Fibroblast of lung (primary cell): Measurements from ENCODE around the gene PDCD4. TPM values are rescaled to one million over a fixed set of nuclear protein-coding genes. Genes with fewer than 3 reads are reported as not detected.

Experiments used
- DNase-seq, 2 donors: peaks; one replicate each; pipeline versions ENCODE4 v3.0.0 to v3.0.0-alpha.2; 2010; ENCODE audit warnings: low read depth in 2 of 2
- H2AFZ ChIP-seq: 2 replicates; pipeline ENCODE4 v1.5.1; 2012; ENCODE audit warnings: low read length, control low read depth, inconsistent platforms
- H3K27ac ChIP-seq: 2 replicates; pipeline ENCODE4 v1.5.1; 2011; ENCODE audit warnings: low read length, control low read depth; ENCODE audit not compliant: insufficient read depth
- H3K27me3 ChIP-seq: 2 replicates; pipeline ENCODE4 v1.5.1; 2011; ENCODE audit warnings: mild to moderate bottlenecking, low read length; ENCODE audit not compliant: control insufficient read depth, insufficient read depth
- H3K36me3 ChIP-seq: 2 replicates; pipeline ENCODE4 v1.5.1; 2011; ENCODE audit warnings: low read length; ENCODE audit not compliant: control insufficient read depth, insufficient read depth
- H3K4me1 ChIP-seq: 2 replicates; pipeline ENCODE4 v1.5.1; 2011; ENCODE audit warnings: low read length; ENCODE audit not compliant: control insufficient read depth, insufficient read depth; ENCODE audit errors: extremely low read depth
- H3K4me2 ChIP-seq: 2 replicates; pipeline ENCODE4 v1.5.1; 2011; ENCODE audit warnings: low read length, control low read depth; ENCODE audit not compliant: insufficient read depth; ENCODE audit errors: extremely low read depth
- H3K4me3 ChIP-seq, 4 experiments: fragments of 200-600 bp in 1 of 4; sonication (generic) in 1 of 4; replicated peaks in 1 of 4; 2 replicates each; pipeline ENCODE4 v1.5.1; 2011 to 2016; ENCODE audit warnings: low read length in 4 of 4, low read depth in 3 of 4, mild to moderate bottlenecking in 3 of 4, control low read depth in 2 of 4, inconsistent platforms in 1 of 4, mixed read lengths in 1 of 4; ENCODE audit not compliant: insufficient read depth in 1 of 4; ENCODE audit errors: control extremely low read depth in 1 of 4
- H3K79me2 ChIP-seq: 2 replicates; pipeline ENCODE4 v1.5.1; 2012; ENCODE audit warnings: mild to moderate bottlenecking, low read length, inconsistent platforms; ENCODE audit not compliant: control insufficient read depth, insufficient read depth
- H3K9ac ChIP-seq: 2 replicates; pipeline ENCODE4 v1.5.1; 2011; ENCODE audit warnings: mild to moderate bottlenecking, low read length, control low read depth; ENCODE audit not compliant: insufficient read depth
- H3K9me3 ChIP-seq: 2 replicates; pipeline ENCODE4 v1.5.1; 2012; ENCODE audit warnings: low read depth, low read length; ENCODE audit not compliant: control insufficient read depth, insufficient read depth
- H4K20me1 ChIP-seq: 2 replicates; pipeline ENCODE4 v1.5.1; 2011; ENCODE audit warnings: low read length; ENCODE audit not compliant: control insufficient read depth, insufficient read depth; ENCODE audit errors: extremely low read depth
- CTCF ChIP-seq, 2 donors: IDR thresholded peaks in 1 of 2; conservative IDR thresholded peaks in 1 of 2; 1 replicate in 1 of 2; 2 replicates in 1 of 2; pipeline ENCODE4 v1.5.1; 2011 to 2012; ENCODE audit warnings: low read length in 2 of 2, control low read depth in 1 of 2, inconsistent platforms in 1 of 2, low read depth in 1 of 2, mild to moderate bottlenecking in 1 of 2
- EZH2 ChIP-seq: IDR thresholded peaks from 2 replicates; pipeline ENCODE4 v1.5.1; 2012; ENCODE audit warnings: low read length, control low read depth, mild to moderate bottlenecking; ENCODE audit errors: missing control alignments
- polyA plus RNA-seq, 2 donors: library from polyadenylated mRNA; depleted of rRNA in 1 of 2; stranded (reverse) in 1 of 2; unstranded in 1 of 2; fragments of >200 nt; gene quantifications; 2 replicates each; pipeline ENCODE4 v1.2.1, GENCODE V29; 2011 to 2012; ENCODE audit warnings: missing spikeins in 1 of 2
- total RNA-seq: library from RNA; depleted of rRNA; stranded (reverse); fragments of >200 nt; gene quantifications from 2 replicates; pipeline ENCODE4 v1.2.1, GENCODE V29; 2014

Gene PDCD4
- total and polyA plus RNA-seq, 2 donors (not counting 1 experiment from before 2014, with no cell fraction given): 54.6 to 83.7 TPM

- H3K27ac ChIP-seq: no peak overlapping the region
- no peak overlapping the region for H3K4me3 ChIP-seq
- no peaks in the 10 kb centered on the region for H3K36me3 ChIP-seq
- no peak overlapping the region for H2AFZ ChIP-seq
- H4K20me1 ChIP-seq: no peaks in the 10 kb centered on the region
- no peaks in the 10 kb centered on the region for H3K27me3 ChIP-seq
- peaks cover 2% of the 10 kb centered on the region for H3K4me1 ChIP-seq
- H3K4me2 ChIP-seq: no peak overlapping the region
- no peak for TF ChIP-seq CTCF (conservative IDR thresholded peaks at IDR 0.05 in 1 of 2, IDR thresholded peaks at IDR 0.05 in 1 of 2; ENCODE audit: low read depth in 1 of 2, low read length in 2 of 2)
- no peak for TF ChIP-seq EZH2
- DNase-seq: no peak
- H3K79me2 ChIP-seq: no peaks in the 10 kb centered on the region
- no peaks in the 10 kb centered on the region for H3K9me3 ChIP-seq
- no peak overlapping the region for H3K9ac ChIP-seq
These were observed 14.4 kb downstream of the PDCD4 start for GRCh38 chr10:110885932-110886674.

DNA sequence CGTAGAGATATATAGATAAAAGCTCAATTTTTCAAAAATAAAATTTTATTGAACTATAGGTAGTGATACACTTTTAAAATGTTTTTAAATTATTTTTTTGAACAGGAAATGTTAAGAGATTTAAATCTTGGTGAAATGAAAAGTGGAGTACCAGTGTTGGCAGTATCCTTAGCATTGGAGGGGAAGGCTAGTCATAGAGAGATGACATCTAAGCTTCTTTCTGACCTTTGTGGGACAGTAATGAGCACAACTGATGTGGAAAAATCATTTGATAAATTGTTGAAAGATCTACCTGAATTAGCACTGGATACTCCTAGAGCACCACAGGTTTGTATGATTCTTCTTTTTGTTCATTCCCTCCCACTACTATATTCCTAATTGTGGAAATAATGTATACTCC lies 15.8 kb downstream of the PDCD4 start:
- Histone ChIP-seq H3K4me2 (no peak overlapping the region), H3K9ac (no peak overlapping the region), H3K4me3 (no peak overlapping the region), H3K27ac (no peak overlapping the region), H3K79me2 (no peaks in the 10 kb centered on the region), H3K27me3 (no peaks in the 10 kb centered on the region), H4K20me1 (no peaks in the 10 kb centered on the region), H2AFZ (no peak overlapping the region), H3K36me3 (no peaks in the 10 kb centered on the region), H3K9me3 (no peaks in the 10 kb centered on the region), H3K4me1 (peaks cover 2% of the 10 kb centered on the region)
- TF ChIP-seq EZH2 (no peak), CTCF (conservative IDR thresholded peaks at IDR 0.05 in 1 of 2, IDR thresholded peaks at IDR 0.05 in 1 of 2; ENCODE audit: low read depth in 1 of 2, low read length in 2 of 2) (no peak)
- no peak for DNase-seq

DNA sequence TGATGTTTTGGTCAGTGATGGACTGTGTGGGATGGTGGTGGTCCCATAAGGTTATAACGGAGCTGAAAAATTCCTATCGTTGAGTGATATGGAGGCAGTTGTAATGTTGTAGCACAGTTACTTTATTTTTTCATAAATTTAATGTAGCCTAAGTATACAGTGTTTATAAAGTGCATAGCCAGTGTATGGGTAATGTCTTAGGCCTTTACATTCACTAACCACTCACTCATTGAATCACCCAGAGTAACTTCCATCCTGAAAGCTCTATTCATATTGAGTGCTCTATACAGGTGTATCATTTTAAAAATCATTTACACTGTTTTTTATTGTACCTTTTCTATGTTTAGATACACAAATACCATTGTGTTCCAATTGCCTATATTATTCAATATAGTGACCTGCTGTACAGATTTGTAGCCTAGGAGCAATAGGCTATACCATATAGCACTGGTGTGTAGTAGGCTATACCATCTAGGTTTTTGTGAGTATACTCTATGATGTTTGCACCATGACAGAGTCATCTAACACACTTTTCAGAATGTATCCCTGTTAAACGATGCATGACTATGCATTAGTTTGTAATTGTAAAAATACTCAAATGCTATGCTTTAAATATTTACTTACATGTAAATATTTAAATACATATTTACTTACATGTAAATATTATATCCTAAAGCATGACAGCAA lies 21.0 kb downstream of the PDCD4 start:
- TF ChIP-seq CTCF (conservative IDR thresholded peaks at IDR 0.05 in 1 of 2, IDR thresholded peaks at IDR 0.05 in 1 of 2; ENCODE audit: low read depth in 1 of 2, low read length in 2 of 2) (no peak), EZH2 (no peak)
- Histone ChIP-seq H3K79me2 (no peaks in the 10 kb centered on the region), H3K27ac (no peak overlapping the region), H3K9me3 (no peaks in the 10 kb centered on the region), H2AFZ (no peak overlapping the region), H3K9ac (no peak overlapping the region), H3K4me2 (no peak overlapping the region), H3K4me1 (peaks cover 2% of the 10 kb centered on the region), H4K20me1 (no peaks in the 10 kb centered on the region), H3K27me3 (no peaks in the 10 kb centered on the region), H3K36me3 (no peaks in the 10 kb centered on the region), H3K4me3 (no peak overlapping the region)
- no peak for DNase-seq
